Testis (tissue), 2 donors: ENCODE measurements around the gene CEACAM16.

Source experiments
- CTCF ChIP-seq, 3 experiments: fragments of 450-650 bp in 2 of 3; fragments of 200-600 bp in 1 of 3; sonication (generic) in 1 of 3; IDR thresholded peaks; one replicate each; pipeline ENCODE4 v1.5.1; 2016 to 2019; ENCODE audit warnings: antibody characterized with exemption in 3 of 3, mild to moderate bottlenecking in 2 of 3, moderate library complexity in 1 of 3
- POLR2A ChIP-seq: fragments of 450-650 bp; IDR thresholded peaks from one replicate; pipeline ENCODE4 v1.6.1; 2017; ENCODE audit warnings: antibody characterized with exemption, mild to moderate bottlenecking, moderate library complexity

- no peak for TF ChIP-seq CTCF (IDR thresholded peaks at IDR 0.05)
- no peak for TF ChIP-seq POLR2A
Observed at GRCh38 chr19:44748426-44749254, 49.7 kb downstream of the CEACAM16 start, which contains the start of gene BCL3.
